ENCODE data around the gene GRIN2A.

GRIN2A gene

GRCh38 chr16:9964426-9964825 is 217.8 kb downstream of the GRIN2A start:
- H2AFZ ChIP-seq (ENCODE audit: low read depth) = no peak overlapping the region
- no peak overlapping the region for H3K9ac ChIP-seq
- H3K36me3 ChIP-seq (ENCODE audit: insufficient read depth) = no peaks in the 10 kb centered on the region
- no peak overlapping the region for H3K27ac ChIP-seq
- no peak for TF ChIP-seq CTCF (conservative IDR thresholded peaks at IDR 0.05; ENCODE audit: low read depth, low read length)
- H4K20me1 ChIP-seq (ENCODE audit: insufficient read depth) = no peaks in the 10 kb centered on the region
- H3K79me2 ChIP-seq (ENCODE audit: insufficient read depth, low read depth) = no peaks in the 10 kb centered on the region
- H3K27me3 ChIP-seq (ENCODE audit: insufficient read depth, low read depth) = no peaks in the 10 kb centered on the region
- H3K4me2 ChIP-seq = no peak overlapping the region
- no peak overlapping the region for H3K4me3 ChIP-seq (IDR thresholded peaks at IDR 0.05; ENCODE audit: insufficient read depth, low read depth, low read length)
- H3K4me1 ChIP-seq (ENCODE audit: low read depth, poor library complexity, severe bottlenecking) = no peaks in the 10 kb centered on the region

GRCh38 chr16:9957433-9957832 is 224.8 kb downstream of the GRIN2A start:
- no peaks in the 10 kb centered on the region for H3K36me3 ChIP-seq (ENCODE audit: insufficient read depth)
- H2AFZ ChIP-seq (ENCODE audit: low read depth) = no peak overlapping the region
- no peak overlapping the region for H3K9ac ChIP-seq
- no peaks in the 10 kb centered on the region for H3K27me3 ChIP-seq (ENCODE audit: insufficient read depth, low read depth)
- H3K4me1 ChIP-seq (ENCODE audit: low read depth, poor library complexity, severe bottlenecking) = no peaks in the 10 kb centered on the region
- no peak overlapping the region for H3K4me2 ChIP-seq
- no peak overlapping the region for H3K27ac ChIP-seq
- H4K20me1 ChIP-seq (ENCODE audit: insufficient read depth) = no peaks in the 10 kb centered on the region
- H3K4me3 ChIP-seq (IDR thresholded peaks at IDR 0.05; ENCODE audit: insufficient read depth, low read depth, low read length) = no peak overlapping the region
- H3K79me2 ChIP-seq (ENCODE audit: insufficient read depth, low read depth) = no peaks in the 10 kb centered on the region
- no peak for TF ChIP-seq CTCF (conservative IDR thresholded peaks at IDR 0.05; ENCODE audit: low read depth, low read length)

GRCh38 chr16:9957002-9957401 is 225.2 kb downstream of the GRIN2A start:
- Histone ChIP-seq H3K27me3 (ENCODE audit: insufficient read depth, low read depth) (no peaks in the 10 kb centered on the region), H3K36me3 (ENCODE audit: insufficient read depth) (no peaks in the 10 kb centered on the region), H2AFZ (ENCODE audit: low read depth) (no peak overlapping the region), H3K79me2 (ENCODE audit: insufficient read depth, low read depth) (no peaks in the 10 kb centered on the region), H3K27ac (no peak overlapping the region), H3K4me3 (IDR thresholded peaks at IDR 0.05; ENCODE audit: insufficient read depth, low read depth, low read length) (no peak overlapping the region), H3K4me2 (no peak overlapping the region), H3K9ac (no peak overlapping the region), H4K20me1 (ENCODE audit: insufficient read depth) (no peaks in the 10 kb centered on the region), H3K4me1 (ENCODE audit: low read depth, poor library complexity, severe bottlenecking) (no peaks in the 10 kb centered on the region)
- no peak for TF ChIP-seq CTCF (conservative IDR thresholded peaks at IDR 0.05; ENCODE audit: low read depth, low read length)

GRCh38 chr16:9955677-9956076 is 226.6 kb downstream of the GRIN2A start:
- Histone ChIP-seq H3K79me2 (ENCODE audit: insufficient read depth, low read depth) (no peaks in the 10 kb centered on the region), H4K20me1 (ENCODE audit: insufficient read depth) (no peaks in the 10 kb centered on the region), H3K27ac (no peak overlapping the region), H3K4me3 (IDR thresholded peaks at IDR 0.05; ENCODE audit: insufficient read depth, low read depth, low read length) (no peak overlapping the region), H3K4me1 (ENCODE audit: low read depth, poor library complexity, severe bottlenecking) (no peaks in the 10 kb centered on the region), H3K9ac (no peak overlapping the region), H2AFZ (ENCODE audit: low read depth) (no peak overlapping the region), H3K36me3 (ENCODE audit: insufficient read depth) (no peaks in the 10 kb centered on the region), H3K27me3 (ENCODE audit: insufficient read depth, low read depth) (no peaks in the 10 kb centered on the region), H3K4me2 (no peak overlapping the region)
- TF ChIP-seq CTCF (conservative IDR thresholded peaks at IDR 0.05; ENCODE audit: low read depth, low read length) = no peak

All from KMS-11 (cell line).